GM19468 (cell line): ENCODE data around the gene NAMPT.

Experiments
- ATAC-seq: cut with Tn5 transposase; IDR thresholded peaks from one replicate; pipeline ENCODE4 v1.9.1; 2021; ENCODE audit warnings: mild to moderate bottlenecking, moderate library complexity, moderate number of reproducible peaks; ENCODE audit not compliant: unreplicated experiment; ENCODE audit errors: extremely low read depth

The NAMPT gene

DNA sequence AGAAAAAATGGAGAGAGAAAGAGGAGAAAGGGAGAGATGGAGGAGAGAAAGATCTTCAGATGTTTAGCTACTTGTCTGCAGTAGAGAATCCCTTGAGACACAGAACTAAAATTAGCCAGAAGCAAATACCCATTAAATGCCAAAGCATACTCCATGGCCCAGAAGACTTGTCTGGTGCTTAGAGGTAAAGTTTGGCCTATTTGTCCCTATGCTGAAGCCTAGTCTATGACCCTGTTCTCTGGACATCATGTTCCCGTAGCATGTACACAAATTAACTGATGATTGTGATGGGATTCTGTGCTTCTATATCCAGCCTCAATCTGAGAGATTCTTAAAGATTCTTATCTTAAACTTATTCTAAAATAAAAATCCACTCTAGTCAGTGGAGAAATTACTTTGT is 85.8 kb downstream of the NAMPT start:
- ATAC-seq = no peak
